Muscle of leg (tissue), 16 donors: Measurements from ENCODE around the gene ZNF492. TPM values are rescaled to one million over a fixed set of nuclear protein-coding genes. Genes with fewer than 3 reads are reported as not detected.
A peak's percentile ranks its signal among the peaks of the same experiment; 100 is the strongest.
"Not testable (repeated sequence)": the region's sequence is repeated elsewhere in the genome, so short reads cannot be mapped to it uniquely, and the experiment has no call there.

Experiments
- DNase-seq: peaks from one replicate; pipeline ENCODE4 v3.0.0; 2013
- H3K27ac ChIP-seq: one replicate; pipeline ENCODE4 v1.5.1; 2013; ENCODE audit warnings: mild to moderate bottlenecking, low read length, control low read depth
- H3K27me3 ChIP-seq: one replicate; pipeline ENCODE4 v1.6.1; 2013; ENCODE audit warnings: low read length; ENCODE audit not compliant: control insufficient read depth, insufficient read depth
- H3K36me3 ChIP-seq: one replicate; pipeline ENCODE4 v1.6.1; 2013; ENCODE audit warnings: low read length; ENCODE audit not compliant: control insufficient read depth, insufficient read depth
- H3K4me1 ChIP-seq: one replicate; pipeline ENCODE4 v1.6.1; 2013; ENCODE audit warnings: low read length; ENCODE audit not compliant: control insufficient read depth, insufficient read depth
- H3K4me3 ChIP-seq: one replicate; pipeline ENCODE4 v1.5.1; 2013; ENCODE audit warnings: low read length, control low read depth
- H3K9me3 ChIP-seq: replicated peaks from 2 replicates; pipeline ENCODE4 v1.6.1; 2013; ENCODE audit warnings: low read depth, low read length; ENCODE audit not compliant: control insufficient read depth
- WGBS: methylation state at CpG from one replicate; pipeline ENCODE4 v1.1.5; 2013; ENCODE audit warnings: missing lambda C conversion rate; ENCODE audit not compliant: insufficient coverage; 5-methylcytosine and 5-hydroxymethylcytosine counted together
- long read RNA-seq, 11 donors: transcript quantifications; one replicate each; lab custom pipeline, GENCODE V29; 2026
- polyA plus RNA-seq, 8 donors: library from polyadenylated mRNA; unstranded; fragments of 120-200 nt; gene quantifications; one replicate each; pipeline versions ENCODE4 v1.2.1 to v1.2.3, GENCODE V29; 2013; ENCODE audit warnings: inconsistent platforms in 1 of 8, low replicate concordance in 1 of 8; ENCODE audit not compliant: insufficient read length in 8 of 8, insufficient read depth in 1 of 8
- total RNA-seq: library from RNA; stranded (reverse); fragments of 120-200 nt; gene quantifications from one replicate; pipeline ENCODE4 v1.2.4, GENCODE V29; 2013

Gene ZNF492
- total RNA-seq, result 1.4 TPM
- 1 to 10 TPM in 5 of 8 donors, under 1 TPM in 3; 0.72 to 1.4 (median 1.0) TPM for polyA plus RNA-seq
- long read RNA-seq, donor 1, full-length matches to known transcripts, result 1 of 1 reads
- long read RNA-seq, donor 1, partial matches to known transcripts, result 0 of 1 reads
- long read RNA-seq, donor 1, other reads (novel, unspliced or antisense), result 0 of 1 reads
- long read RNA-seq, donor 2, result 0 reads
- long read RNA-seq, donor 3, full-length matches to known transcripts, result 1 of 1 reads
- long read RNA-seq, donor 3, partial matches to known transcripts, result 0 of 1 reads
- long read RNA-seq, donor 3, other reads (novel, unspliced or antisense), result 0 of 1 reads
- long read RNA-seq, donor 4, result 0 reads
- long read RNA-seq, donor 5, result 0 reads
- long read RNA-seq, donor 6, result 0 reads
- long read RNA-seq, donor 7, result 0 reads
- long read RNA-seq, donor 8, result 0 reads
- long read RNA-seq, donor 9, result 0 reads
- long read RNA-seq, donor 10, full-length matches to known transcripts, result 2 of 2 reads
- long read RNA-seq, donor 10, partial matches to known transcripts, result 0 of 2 reads
- long read RNA-seq, donor 10, other reads (novel, unspliced or antisense), result 0 of 2 reads
- long read RNA-seq, donor 11, result 0 reads

- not testable (repeated sequence) for H3K27me3 ChIP-seq
- 0% methylated on average over 14 of the region's 36 CpGs for WGBS
These were observed at the start of gene ZNF492 for GRCh38 chr19:22633706-22634449. Gene ZNF492 (plus strand): TSS chr19:22634324. CDS start chr19:22653400, 19,076 bp downstream.

GRCh38 chr19:22595422-22595821 lies 38.7 kb upstream of the ZNF492 start:
- DNase-seq, result no peak
- no peaks in the 10 kb centered on the region for H3K36me3 ChIP-seq
- peaks cover 21% of the 10 kb centered on the region for H3K9me3 ChIP-seq
- WGBS, result 72% methylated on average over 9 of the region's 11 CpGs
- H3K27ac ChIP-seq, result no peak overlapping the region
- no peaks in the 10 kb centered on the region for H3K27me3 ChIP-seq
- H3K4me1 ChIP-seq, result no peaks in the 10 kb centered on the region
- H3K4me3 ChIP-seq, result no peak overlapping the region

More at GRCh38 chr19:22633706-22634449, at the start of gene ZNF492:
- peak; percentile 99 for DNase-seq
- H3K36me3 ChIP-seq, H3K9me3 ChIP-seq, H3K4me1 ChIP-seq: not testable (repeated sequence)
- Histone ChIP-seq H3K4me3 (peak within 1 kb of the TSS; percentile 68), H3K27ac (peak within 1 kb of the TSS; percentile 29)

- Histone ChIP-seq H3K36me3 (no peaks in the 10 kb centered on the region), H3K9me3 (peaks cover 26% of the 10 kb centered on the region), H3K27ac (no peak overlapping the region), H3K4me3 (no peak overlapping the region), H3K4me1 (no peaks in the 10 kb centered on the region), H3K27me3 (no peaks in the 10 kb centered on the region)
- no peak for DNase-seq
- 23% methylated on average over 19 of the region's 24 CpGs for WGBS
These were observed 38.2 kb upstream of the ZNF492 start for GRCh38 chr19:22595918-22596341.

GRCh38 chr19:22600690-22601648 lies 33.2 kb upstream of the ZNF492 start:
- H3K27me3 ChIP-seq, result no peaks in the 10 kb centered on the region

GRCh38 chr19:22601906-22602630 lies 32.1 kb upstream of the ZNF492 start:
- Histone ChIP-seq H3K9me3 (peaks cover 41% of the 10 kb centered on the region), H3K27me3 (no peaks in the 10 kb centered on the region), H3K36me3 (no peaks in the 10 kb centered on the region), H3K4me1 (no peaks in the 10 kb centered on the region), H3K27ac (no peak overlapping the region), H3K4me3 (no peak overlapping the region)
- DNase-seq, result no peak
- WGBS, result 82% methylated on average over 9 of the region's 12 CpGs

More at GRCh38 chr19:22600690-22601648, 33.2 kb upstream of the ZNF492 start:
- Histone ChIP-seq H3K9me3 (peaks cover 39% of the 10 kb centered on the region), H3K36me3 (no peaks in the 10 kb centered on the region), H3K4me3 (no peak overlapping the region), H3K4me1 (no peaks in the 10 kb centered on the region), H3K27ac (no peak overlapping the region)
- no peak for DNase-seq
- WGBS, result 79% methylated on average over 15 of the region's 18 CpGs

- DNase-seq, result no peak
- no peaks in the 10 kb centered on the region for H3K27me3 ChIP-seq
- H3K27ac ChIP-seq, result no peak overlapping the region
- WGBS, result 72% methylated on average over 19 of the region's 19 CpGs
- no peaks in the 10 kb centered on the region for H3K4me1 ChIP-seq
- no peak overlapping the region for H3K4me3 ChIP-seq
- H3K36me3 ChIP-seq, result no peaks in the 10 kb centered on the region
- H3K9me3 ChIP-seq, result peaks cover 42% of the 10 kb centered on the region
These were observed 31.4 kb upstream of the ZNF492 start for GRCh38 chr19:22602631-22603272.

GRCh38 chr19:22603518-22604440 lies 30.3 kb upstream of the ZNF492 start:
- 76% methylated on average over 12 of the region's 14 CpGs for WGBS
- no peaks in the 10 kb centered on the region for H3K27me3 ChIP-seq
- no peaks in the 10 kb centered on the region for H3K36me3 ChIP-seq
- H3K4me1 ChIP-seq, result no peaks in the 10 kb centered on the region
- H3K27ac ChIP-seq, result no peak overlapping the region
- H3K9me3 ChIP-seq, result peaks cover 49% of the 10 kb centered on the region
- no peak for DNase-seq
- no peak overlapping the region for H3K4me3 ChIP-seq

GRCh38 chr19:22604571-22605274 lies 29.4 kb upstream of the ZNF492 start:
- Histone ChIP-seq H3K27me3 (no peaks in the 10 kb centered on the region), H3K4me1 (no peaks in the 10 kb centered on the region)

More at GRCh38 chr19:22604571-22605274, 29.4 kb upstream of the ZNF492 start:
- H3K4me3 ChIP-seq, result no peak overlapping the region
- H3K36me3 ChIP-seq, result no peaks in the 10 kb centered on the region
- H3K9me3 ChIP-seq, result peaks cover 49% of the 10 kb centered on the region
- DNase-seq, result no peak
- H3K27ac ChIP-seq, result no peak overlapping the region
- WGBS, result 81% methylated on average over 7 of the region's 10 CpGs
